Mucosa of descending colon (tissue), 3 donors: Measurements from ENCODE around the gene ST6GALNAC4. TPM values are rescaled to one million over a fixed set of nuclear protein-coding genes. Genes with fewer than 3 reads are reported as not detected.

Source experiments
- ATAC-seq: fragments of 200-7000 bp; cut with Tn5 transposase; one replicate; pipeline ENCODE4 v1.9.1; 2020; ENCODE audit warnings: mild to moderate bottlenecking, moderate library complexity
- DNase-seq, 3 donors: peaks; one replicate each; pipeline ENCODE4 v3.0.0-alpha.2; 2020
- H3K36me3 ChIP-seq: fragments of 200-600 bp; one replicate; pipeline ENCODE4 v1.8.0; 2021; ENCODE audit warnings: low read depth, mild to moderate bottlenecking
- H3K4me1 ChIP-seq: fragments of 200-600 bp; one replicate; pipeline ENCODE4 v1.8.0; 2021; ENCODE audit warnings: low read depth, mild to moderate bottlenecking
- H3K4me3 ChIP-seq: fragments of 200-600 bp; one replicate; pipeline ENCODE4 v1.8.0; 2021; ENCODE audit warnings: mild to moderate bottlenecking
- H3K9me3 ChIP-seq: fragments of 200-600 bp; one replicate; pipeline ENCODE4 v1.8.0; 2021; ENCODE audit warnings: mild to moderate bottlenecking
- CTCF ChIP-seq: fragments of 200-600 bp; IDR thresholded peaks from one replicate; pipeline ENCODE4 v1.8.0; 2022; ENCODE audit warnings: antibody characterized with exemption, mild to moderate bottlenecking
- intact Hi-C, 2 donors: fragments of 100-400 bp; cut with DNase I in 1 of 2; cut with micrococcal nuclease in 1 of 2; formaldehyde crosslinking; loops; one replicate each; pipeline versions ENCODE4 v1.11.0 to v1.11.1; 2022; cut with DNase I, micrococcal nuclease
- total RNA-seq, 3 donors: library from RNA; stranded (reverse); fragmentation: NEBNext Ultra II Directional in 2 of 3; extraction: Animal tissue kit (Norgen Biotek cat#: 25700) in 2 of 3; gene quantifications; one replicate each; pipeline versions ENCODE4 v1.2.1 to v1.2.4, GENCODE V29; 2021 to 2023
- donor health status: DM: no; HTN: no; CAD: no; lungs with moderate emphysema.
- donor health status: DM: no; HTN: no; CAD: no.
- donor health status: DM: no; HTN: yes; CAD: no.

ST6GALNAC4 gene
- total RNA-seq, 3 donors from 2014 or later: 31.0 to 39.2 (median 37.2) TPM

GRCh38 chr9:127919253-127919815 is 2.5 kb upstream of the ST6GALNAC4 start:
- Histone ChIP-seq H3K4me1 (peaks cover 39% of the 10 kb centered on the region), H3K9me3 (no peaks in the 10 kb centered on the region), H3K36me3 (no peaks in the 10 kb centered on the region), H3K4me3 (no peak overlapping the region)
- no peak for TF ChIP-seq CTCF
- intact Hi-C loops: no loop called here
- ATAC-seq (peak; percentile 65), DNase-seq (peak; percentile 66 to 88 (median 76))

- no peak overlapping the region for H3K4me3 ChIP-seq
- ATAC-seq (no peak), DNase-seq (peak in 2 of 3 donors; percentile 50 to 61)
- no peaks in the 10 kb centered on the region for H3K36me3 ChIP-seq
- no peak for TF ChIP-seq CTCF
- peaks cover 45% of the 10 kb centered on the region for H3K4me1 ChIP-seq
- no peaks in the 10 kb centered on the region for H3K9me3 ChIP-seq
- intact Hi-C loops: no loop called here
Observed at GRCh38 chr9:127918183-127919107, 1.6 kb upstream of the ST6GALNAC4 start.

GRCh38 chr9:127917603-127918002 is 762 bp upstream of the ST6GALNAC4 start:
- peaks cover 47% of the 10 kb centered on the region for H3K4me1 ChIP-seq
- no peak overlapping the region for H3K4me3 ChIP-seq
- intact Hi-C loops: no loop called here
- peak in 2 of 3 donors; percentile 54 to 63 for DNase-seq
- no peaks in the 10 kb centered on the region for H3K36me3 ChIP-seq
- no peak for TF ChIP-seq CTCF
- ATAC-seq: no peak
- no peaks in the 10 kb centered on the region for H3K9me3 ChIP-seq

DNA sequence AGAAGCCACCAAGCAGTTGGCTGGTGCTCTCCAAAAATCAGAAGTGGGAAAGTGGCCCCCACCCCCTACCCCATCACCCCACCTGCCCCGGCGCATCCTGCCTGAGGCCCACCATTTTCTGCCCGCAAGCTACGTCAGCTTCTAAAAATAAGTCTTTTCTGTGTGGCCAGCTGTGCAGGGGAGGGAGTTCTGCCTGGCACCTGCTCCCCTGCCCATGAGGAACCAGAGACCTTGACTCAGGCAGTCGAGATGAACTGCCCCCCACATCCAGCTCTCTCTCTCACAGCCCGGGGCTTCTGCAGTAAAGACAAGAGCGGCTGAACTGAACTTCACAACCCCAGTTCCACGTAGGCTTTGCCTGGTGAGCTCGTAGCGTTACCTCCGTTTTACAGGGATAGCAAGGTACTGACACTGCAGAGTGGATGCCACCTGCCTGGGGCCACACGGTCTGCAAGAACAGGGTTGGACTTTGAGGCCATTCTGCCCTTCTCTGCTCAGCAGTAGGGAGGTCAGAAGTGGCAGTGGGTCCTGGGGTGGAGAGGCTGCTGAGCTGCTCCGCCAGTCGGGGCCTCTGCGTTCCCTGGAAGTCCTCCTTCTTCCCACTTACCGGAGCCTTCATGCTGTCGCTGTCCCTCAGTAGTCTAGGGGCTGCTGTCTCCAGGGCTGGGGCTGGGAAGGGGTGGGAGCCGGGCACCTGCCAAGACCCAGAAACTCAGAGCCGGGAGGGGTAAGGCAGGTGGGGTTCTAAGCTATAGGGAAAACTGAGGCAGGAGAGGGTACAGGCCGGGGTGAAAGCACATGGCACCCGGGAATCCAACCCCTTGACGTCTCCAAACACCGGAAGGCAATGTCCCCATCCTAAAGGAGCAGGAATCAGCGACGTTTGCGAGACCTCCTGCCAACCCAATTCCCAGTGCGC is 781 bp downstream of the ST6GALNAC4 start:
- Histone ChIP-seq H3K36me3 (no peaks in the 10 kb centered on the region), H3K9me3 (no peaks in the 10 kb centered on the region), H3K4me3 (peak overlapping the region; percentile 27), H3K4me1 (peaks cover 48% of the 10 kb centered on the region)
- intact Hi-C loops: no loop called here
- DNase-seq (peak in 1 of 3 donors; percentile 56), ATAC-seq (no peak)
- TF ChIP-seq CTCF: no peak

GRCh38 chr9:127915325-127915752 is 1.5 kb downstream of the ST6GALNAC4 start:
- intact Hi-C loops: no loop called here
- ATAC-seq: peak; percentile 4
- no peak overlapping the region for H3K4me3 ChIP-seq

More at GRCh38 chr9:127915325-127915752, 1.5 kb downstream of the ST6GALNAC4 start:
- H3K9me3 ChIP-seq: no peaks in the 10 kb centered on the region
- TF ChIP-seq CTCF: no peak
- peak in 2 of 3 donors; percentile 56 to 71 for DNase-seq
- peaks cover 54% of the 10 kb centered on the region for H3K4me1 ChIP-seq
- H3K36me3 ChIP-seq: no peaks in the 10 kb centered on the region
